Fibroblast of lung (primary cell): ENCODE data around the gene FHIT. TPM values are rescaled to one million over a fixed set of nuclear protein-coding genes. Genes with fewer than 3 reads are reported as not detected.

Experiments used
- DNase-seq, 2 donors: peaks; one replicate each; pipeline versions ENCODE4 v3.0.0 to v3.0.0-alpha.2; 2010; ENCODE audit warnings: low read depth in 2 of 2
- H2AFZ ChIP-seq: 2 replicates; pipeline ENCODE4 v1.5.1; 2012; ENCODE audit warnings: low read length, control low read depth, inconsistent platforms
- H3K27ac ChIP-seq: 2 replicates; pipeline ENCODE4 v1.5.1; 2011; ENCODE audit warnings: low read length, control low read depth; ENCODE audit not compliant: insufficient read depth
- H3K27me3 ChIP-seq: 2 replicates; pipeline ENCODE4 v1.5.1; 2011; ENCODE audit warnings: mild to moderate bottlenecking, low read length; ENCODE audit not compliant: control insufficient read depth, insufficient read depth
- H3K36me3 ChIP-seq: 2 replicates; pipeline ENCODE4 v1.5.1; 2011; ENCODE audit warnings: low read length; ENCODE audit not compliant: control insufficient read depth, insufficient read depth
- H3K4me1 ChIP-seq: 2 replicates; pipeline ENCODE4 v1.5.1; 2011; ENCODE audit warnings: low read length; ENCODE audit not compliant: control insufficient read depth, insufficient read depth; ENCODE audit errors: extremely low read depth
- H3K4me2 ChIP-seq: 2 replicates; pipeline ENCODE4 v1.5.1; 2011; ENCODE audit warnings: low read length, control low read depth; ENCODE audit not compliant: insufficient read depth; ENCODE audit errors: extremely low read depth
- H3K4me3 ChIP-seq, 4 experiments: fragments of 200-600 bp in 1 of 4; sonication (generic) in 1 of 4; replicated peaks in 1 of 4; 2 replicates each; pipeline ENCODE4 v1.5.1; 2011 to 2016; ENCODE audit warnings: low read length in 4 of 4, low read depth in 3 of 4, mild to moderate bottlenecking in 3 of 4, control low read depth in 2 of 4, inconsistent platforms in 1 of 4, mixed read lengths in 1 of 4; ENCODE audit not compliant: insufficient read depth in 1 of 4; ENCODE audit errors: control extremely low read depth in 1 of 4
- H3K79me2 ChIP-seq: 2 replicates; pipeline ENCODE4 v1.5.1; 2012; ENCODE audit warnings: mild to moderate bottlenecking, low read length, inconsistent platforms; ENCODE audit not compliant: control insufficient read depth, insufficient read depth
- H3K9ac ChIP-seq: 2 replicates; pipeline ENCODE4 v1.5.1; 2011; ENCODE audit warnings: mild to moderate bottlenecking, low read length, control low read depth; ENCODE audit not compliant: insufficient read depth
- H3K9me3 ChIP-seq: 2 replicates; pipeline ENCODE4 v1.5.1; 2012; ENCODE audit warnings: low read depth, low read length; ENCODE audit not compliant: control insufficient read depth, insufficient read depth
- H4K20me1 ChIP-seq: 2 replicates; pipeline ENCODE4 v1.5.1; 2011; ENCODE audit warnings: low read length; ENCODE audit not compliant: control insufficient read depth, insufficient read depth; ENCODE audit errors: extremely low read depth
- CTCF ChIP-seq, 2 donors: IDR thresholded peaks in 1 of 2; conservative IDR thresholded peaks in 1 of 2; 1 replicate in 1 of 2; 2 replicates in 1 of 2; pipeline ENCODE4 v1.5.1; 2011 to 2012; ENCODE audit warnings: low read length in 2 of 2, control low read depth in 1 of 2, inconsistent platforms in 1 of 2, low read depth in 1 of 2, mild to moderate bottlenecking in 1 of 2
- EZH2 ChIP-seq: IDR thresholded peaks from 2 replicates; pipeline ENCODE4 v1.5.1; 2012; ENCODE audit warnings: low read length, control low read depth, mild to moderate bottlenecking; ENCODE audit errors: missing control alignments
- polyA plus RNA-seq, 2 donors: library from polyadenylated mRNA; depleted of rRNA in 1 of 2; stranded (reverse) in 1 of 2; unstranded in 1 of 2; fragments of >200 nt; gene quantifications; 2 replicates each; pipeline ENCODE4 v1.2.1, GENCODE V29; 2011 to 2012; ENCODE audit warnings: missing spikeins in 1 of 2
- total RNA-seq: library from RNA; depleted of rRNA; stranded (reverse); fragments of >200 nt; gene quantifications from 2 replicates; pipeline ENCODE4 v1.2.1, GENCODE V29; 2014

Gene FHIT
- total and polyA plus RNA-seq, 2 donors (not counting 1 experiment from before 2014, with no cell fraction given) = 0.79 to 2.1 TPM

DNA sequence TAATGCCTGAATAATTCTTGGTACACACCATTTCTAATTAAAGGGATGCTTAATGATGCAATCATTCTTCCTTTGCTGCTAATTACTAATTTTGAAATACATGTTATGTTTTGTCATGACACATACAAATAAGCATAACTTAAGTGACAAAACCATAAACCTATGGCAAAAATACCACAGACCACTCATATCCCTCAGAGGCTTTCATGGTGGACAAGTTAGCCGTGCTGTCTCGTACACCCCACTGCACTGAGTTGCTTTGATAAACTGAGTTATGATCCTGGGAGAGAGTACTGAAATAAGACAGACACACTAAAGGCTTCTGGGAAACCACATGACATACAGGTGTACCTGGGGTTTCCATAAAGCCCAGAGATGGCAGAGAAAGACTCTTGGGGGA lies 913.8 kb downstream of the FHIT start:
- H3K9ac ChIP-seq = no peak overlapping the region
- no peaks in the 10 kb centered on the region for H3K9me3 ChIP-seq
- no peak overlapping the region for H3K27ac ChIP-seq
- H3K4me2 ChIP-seq = no peak overlapping the region
- no peaks in the 10 kb centered on the region for H3K36me3 ChIP-seq
- no peak overlapping the region for H2AFZ ChIP-seq
- H3K4me3 ChIP-seq = no peak overlapping the region
- no peaks in the 10 kb centered on the region for H3K79me2 ChIP-seq
- DNase-seq = no peak
- H3K4me1 ChIP-seq = no peaks in the 10 kb centered on the region
- no peaks in the 10 kb centered on the region for H4K20me1 ChIP-seq
- no peaks in the 10 kb centered on the region for H3K27me3 ChIP-seq
- TF ChIP-seq EZH2 = no peak
- no peak for TF ChIP-seq CTCF (conservative IDR thresholded peaks at IDR 0.05 in 1 of 2, IDR thresholded peaks at IDR 0.05 in 1 of 2; ENCODE audit: low read depth in 1 of 2, low read length in 2 of 2)

GRCh38 chr3:60336061-60336460 lies 915.2 kb downstream of the FHIT start:
- Histone ChIP-seq H3K27me3 (no peaks in the 10 kb centered on the region), H3K4me3 (no peak overlapping the region), H3K9ac (no peak overlapping the region), H3K36me3 (no peaks in the 10 kb centered on the region), H3K4me2 (no peak overlapping the region), H3K79me2 (no peaks in the 10 kb centered on the region), H3K9me3 (no peaks in the 10 kb centered on the region), H2AFZ (no peak overlapping the region), H4K20me1 (no peaks in the 10 kb centered on the region), H3K4me1 (no peaks in the 10 kb centered on the region), H3K27ac (no peak overlapping the region)
- no peak for DNase-seq
- TF ChIP-seq EZH2 (no peak), CTCF (conservative IDR thresholded peaks at IDR 0.05 in 1 of 2, IDR thresholded peaks at IDR 0.05 in 1 of 2; ENCODE audit: low read depth in 1 of 2, low read length in 2 of 2) (no peak)

GRCh38 chr3:60333710-60334109 lies 917.5 kb downstream of the FHIT start:
- TF ChIP-seq CTCF (conservative IDR thresholded peaks at IDR 0.05 in 1 of 2, IDR thresholded peaks at IDR 0.05 in 1 of 2; ENCODE audit: low read depth in 1 of 2, low read length in 2 of 2) = no peak
- TF ChIP-seq EZH2 = no peak
- no peaks in the 10 kb centered on the region for H3K4me1 ChIP-seq
- H3K9ac ChIP-seq = no peak overlapping the region
- H3K27ac ChIP-seq = no peak overlapping the region
- H3K36me3 ChIP-seq = no peaks in the 10 kb centered on the region
- H3K79me2 ChIP-seq = no peaks in the 10 kb centered on the region
- no peak overlapping the region for H3K4me2 ChIP-seq
- no peaks in the 10 kb centered on the region for H3K27me3 ChIP-seq
- peak in 1 of 2 donors; percentile 12 for DNase-seq
- no peak overlapping the region for H2AFZ ChIP-seq
- H3K4me3 ChIP-seq = no peak overlapping the region
- no peaks in the 10 kb centered on the region for H4K20me1 ChIP-seq
- H3K9me3 ChIP-seq = no peaks in the 10 kb centered on the region
